B cell (primary cell): ENCODE measurements around the gene GPA33. TPM values are rescaled to one million over a fixed set of nuclear protein-coding genes. Genes with fewer than 3 reads are reported as not detected.

ENCODE experiments used
- ATAC-seq: fragments of 200-7000 bp; cut with Tn5 transposase; one replicate; pipeline ENCODE4 v1.10.0; 2021; ENCODE audit warnings: low read depth, mild to moderate bottlenecking, moderate number of reproducible peaks, moderate library complexity
- CTCF ChIA-PET: fragments of 350-600 bp; sonication (Branson Sonifier 250); formaldehyde crosslinking; loops from one replicate; lab custom pipeline; 2021; ENCODE audit warnings: antibody characterized with exemption, inconsistent platforms; lab: Charles Lee
- POLR2A ChIA-PET: fragments of 350-600 bp; sonication (Branson Sonifier 250); formaldehyde crosslinking; loops from one replicate; lab custom pipeline; 2021; ENCODE audit warnings: antibody characterized with exemption; lab: Charles Lee
- DNase-seq: peaks from one replicate; pipeline ENCODE4 v3.0.0; 2013
- H2AFZ ChIP-seq: 2 replicates; pipeline ENCODE4 v1.6.1; 2012; ENCODE audit warnings: mild to moderate bottlenecking, low read depth, low read length; ENCODE audit not compliant: insufficient read depth, poor library complexity, severe bottlenecking
- H3K27ac ChIP-seq, 2 donors: 1 replicate in 1 of 2; 2 replicates in 1 of 2; pipeline ENCODE4 v1.5.1; 2012 to 2013; ENCODE audit warnings: low read length in 2 of 2, mild to moderate bottlenecking in 2 of 2, moderate library complexity in 1 of 2
- H3K27me3 ChIP-seq, 4 experiments: fragments of 200-600 bp in 1 of 4; sonication (generic) in 1 of 4; replicated peaks in 1 of 4; 1 replicate in 2 of 4; 2 replicates in 2 of 4; pipeline versions ENCODE4 v1.6.1 to v1.7.0; 2013 to 2016; ENCODE audit warnings: low read length in 3 of 4, mild to moderate bottlenecking in 2 of 4, mixed read lengths in 1 of 4, moderate library complexity in 1 of 4; ENCODE audit not compliant: insufficient read depth in 4 of 4, control insufficient read depth in 3 of 4; ENCODE audit errors: control extremely low read depth in 1 of 4
- H3K36me3 ChIP-seq, 2 experiments: replicated peaks in 1 of 2; 1 replicate in 1 of 2; 2 replicates in 1 of 2; pipeline versions ENCODE4 v1.6.1 to v1.7.1; 2013; ENCODE audit warnings: low read length in 1 of 2; ENCODE audit not compliant: insufficient read depth in 2 of 2, control insufficient read depth in 1 of 2; ENCODE audit errors: control extremely low read depth in 1 of 2, extremely low read depth in 1 of 2
- H3K4me1 ChIP-seq, 2 donors: fragments of 200-600 bp in 1 of 2; sonication (generic) in 1 of 2; 1 replicate in 1 of 2; 2 replicates in 1 of 2; pipeline versions ENCODE4 v1.5.1 to v1.6.1; 2013 to 2017; ENCODE audit warnings: low read length in 2 of 2; ENCODE audit not compliant: control insufficient read depth in 2 of 2, insufficient read depth in 2 of 2
- H3K4me2 ChIP-seq: replicated peaks from 2 replicates; pipeline ENCODE3; 2012; ENCODE audit warnings: mild to moderate bottlenecking, low read depth, low read length; ENCODE audit not compliant: poor library complexity, severe bottlenecking
- H3K4me3 ChIP-seq, 5 experiments: fragments of 200-600 bp in 1 of 5; sonication (generic) in 1 of 5; 1 replicate in 3 of 5; 2 replicates in 2 of 5; pipeline versions ENCODE4 v1.5.1 to v1.7.0; 2011 to 2016; ENCODE audit warnings: low read length in 4 of 5, mild to moderate bottlenecking in 4 of 5, low read depth in 2 of 5, control low read depth in 1 of 5, moderate library complexity in 1 of 5; ENCODE audit not compliant: insufficient read depth in 1 of 5; ENCODE audit errors: control extremely low read depth in 1 of 5, extremely low read depth in 1 of 5
- H3K79me2 ChIP-seq: fragments of 200-600 bp; sonication (generic); one replicate; pipeline ENCODE4 v1.6.0; 2016; ENCODE audit warnings: low read length; ENCODE audit not compliant: control insufficient read depth, insufficient read depth
- H3K9ac ChIP-seq: fragments of 200-600 bp; sonication (generic); 2 replicates; pipeline ENCODE4 v1.6.1; 2017; ENCODE audit warnings: mild to moderate bottlenecking, low read length, moderate library complexity
- H3K9me3 ChIP-seq, 3 donors: one replicate each; pipeline versions ENCODE4 v1.6.1 to v1.7.1; 2013; ENCODE audit warnings: low read length in 2 of 3; ENCODE audit not compliant: control insufficient read depth in 2 of 3, insufficient read depth in 1 of 3; ENCODE audit errors: control extremely low read depth in 1 of 3
- H4K20me1 ChIP-seq: 2 replicates; pipeline ENCODE4 v1.6.0; 2012; ENCODE audit warnings: mild to moderate bottlenecking, low read length; ENCODE audit not compliant: insufficient read depth, control insufficient read depth, poor library complexity, severe bottlenecking
- H3K27ac Mint-ChIP-seq: one replicate; pipeline ENCODE4 v1.8.0; 2021; ENCODE audit warnings: mixed read lengths
- H3K27me3 Mint-ChIP-seq: one replicate; pipeline ENCODE4 v1.8.0; 2021; ENCODE audit warnings: mixed read lengths
- H3K4me1 Mint-ChIP-seq: one replicate; pipeline ENCODE4 v1.8.0; 2021; ENCODE audit warnings: mixed read lengths
- H3K4me3 Mint-ChIP-seq: one replicate; pipeline ENCODE4 v1.8.0; 2021; ENCODE audit warnings: mixed read lengths
- H3K9me3 Mint-ChIP-seq: one replicate; pipeline ENCODE4 v1.8.0; 2022; ENCODE audit warnings: mixed read lengths; ENCODE audit not compliant: insufficient read depth
- CTCF ChIP-seq: fragments of 200-600 bp; IDR thresholded peaks from one replicate; pipeline ENCODE4 v1.8.0; 2022; ENCODE audit warnings: antibody characterized with exemption, mild to moderate bottlenecking
- EZH2 ChIP-seq: IDR thresholded peaks from 2 replicates; pipeline ENCODE4 v1.6.1; 2012; ENCODE audit warnings: borderline replicate concordance, low read depth, mild to moderate bottlenecking, moderate library complexity, low read length; ENCODE audit not compliant: insufficient read depth, poor library complexity, severe bottlenecking
- WGBS: methylation state at CpG from one replicate; pipeline ENCODE4 v1.1.5; 2013; ENCODE audit warnings: missing lambda C conversion rate; ENCODE audit not compliant: insufficient coverage; 5-methylcytosine and 5-hydroxymethylcytosine counted together
- intact Hi-C: fragments of 100-400 bp; cut with micrococcal nuclease; formaldehyde crosslinking; loops from one replicate; pipeline ENCODE4 v1.10.0; 2022
- polyA plus RNA-seq: library from polyadenylated mRNA; depleted of rRNA; stranded (reverse); fragments of >200 nt; gene quantifications from 2 replicates; pipeline ENCODE4 v1.2.3, GENCODE V29; 2012
- total RNA-seq, 2 donors: library from RNA; stranded (reverse); fragments of 120-200 nt in 1 of 2; gene quantifications; 1 replicate in 1 of 2; 2 replicates in 1 of 2; pipeline versions ENCODE4 v1.2.3 to v1.2.4, GENCODE V29; 2013 to 2022

The GPA33 gene
- total and polyA plus RNA-seq, 2 donors (not counting 1 experiment from before 2014, with no cell fraction given): 0.91 to 2.4 TPM

- Histone ChIP-seq H3K36me3 (no peaks in the 10 kb centered on the region), H3K27ac (no peak overlapping the region), H3K4me3 (no peak overlapping the region), H2AFZ (no peak overlapping the region), H3K4me2 (no peak overlapping the region), H4K20me1 (no peaks in the 10 kb centered on the region), H3K9me3 (no peaks in the 10 kb centered on the region), H3K9ac (no peak overlapping the region), H3K79me2 (no peaks in the 10 kb centered on the region), H3K27me3 (peaks cover 0 to 13% (median 3%) of the 10 kb centered on the region in 4 experiments), H3K4me1 (no peaks in the 10 kb centered on the region)
- H3K27ac Mint-ChIP-seq: no peak overlapping the region
- no peak overlapping the region for H3K4me3 Mint-ChIP-seq
- WGBS: 94% methylated on average over 16 of the region's 17 CpGs
- intact Hi-C loops: no loop called here
- H3K4me1 Mint-ChIP-seq: no peaks in the 10 kb centered on the region
- TF ChIP-seq EZH2 (no peak), CTCF (no peak)
- peaks cover 59% of the 10 kb centered on the region for H3K27me3 Mint-ChIP-seq
- H3K9me3 Mint-ChIP-seq: no peaks in the 10 kb centered on the region
- ChIA-PET POLR2A (no interaction called here), CTCF (interaction anchor here (1.7 kb wide), 1 partner anchor 60 kb away, joined by 4 read pairs; no protein-coding TSS in a partner anchor)
- no peak for ATAC-seq
- DNase-seq: no peak
Measured at GRCh38 chr1:167126811-167127210, 36.6 kb upstream of the GPA33 start.

GRCh38 chr1:167126317-167126716 is 36.1 kb upstream of the GPA33 start:
- ATAC-seq (no peak), DNase-seq (no peak)
- Mint-ChIP-seq H3K4me3 (no peak overlapping the region), H3K9me3 (no peaks in the 10 kb centered on the region), H3K27ac (no peak overlapping the region), H3K4me1 (peaks cover 2% of the 10 kb centered on the region), H3K27me3 (peaks cover 59% of the 10 kb centered on the region)
- H4K20me1 ChIP-seq: no peaks in the 10 kb centered on the region
- no peak overlapping the region for H3K4me3 ChIP-seq
- no peaks in the 10 kb centered on the region for H3K36me3 ChIP-seq
- peaks cover 0 to 18% (median 5%) of the 10 kb centered on the region in 4 experiments for H3K27me3 ChIP-seq
- H2AFZ ChIP-seq: no peak overlapping the region
- TF ChIP-seq EZH2: no peak
- no peak for TF ChIP-seq CTCF
- no peak overlapping the region for H3K9ac ChIP-seq
- ChIA-PET POLR2A (no interaction called here), CTCF (no interaction called here)
- 95% methylated on average over 28 of the region's 28 CpGs for WGBS
- H3K4me1 ChIP-seq: peaks cover 4% of the 10 kb centered on the region in 2 donors
- H3K4me2 ChIP-seq: no peak overlapping the region
- H3K9me3 ChIP-seq: no peaks in the 10 kb centered on the region
- intact Hi-C loops: no loop called here
- no peak overlapping the region for H3K27ac ChIP-seq
- no peaks in the 10 kb centered on the region for H3K79me2 ChIP-seq
